Putamen (tissue), 1 donor: ENCODE results near the gene TNNC2.
A peak's percentile ranks its signal among the peaks of the same experiment; 100 is the strongest.
"Not testable (repeated sequence)": the region's sequence is repeated elsewhere in the genome, so short reads cannot be mapped to it uniquely, and the experiment has no call there.

ENCODE experiments used
- DNase-seq: peaks from one replicate; pipeline ENCODE4 v3.0.0-alpha.2; 2016; ENCODE audit warnings: low spot score

TNNC2 gene

DNA sequence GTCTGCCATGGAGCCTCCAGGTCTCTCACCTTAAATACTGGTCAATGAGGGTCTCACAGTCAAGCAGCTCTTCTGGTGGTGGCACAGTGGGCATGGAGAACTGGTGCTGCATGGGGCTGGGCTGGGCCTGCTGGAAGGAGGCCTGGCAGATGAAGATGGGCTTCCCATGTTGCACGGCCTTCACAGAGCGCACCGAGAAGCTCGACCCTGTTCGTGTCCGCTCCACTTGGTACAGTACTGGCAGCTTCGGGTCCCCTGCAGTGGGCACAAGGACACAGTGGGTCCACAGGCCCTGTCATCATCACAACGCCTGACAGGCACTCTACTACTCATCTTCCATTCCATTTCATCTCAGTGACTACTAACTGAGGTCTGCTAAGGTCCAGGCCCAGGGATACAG, 21.3 kb upstream of the TNNC2 start:
- no peak for DNase-seq

GRCh38 chr20:45845452-45845851, 18.3 kb upstream of the TNNC2 start:
- DNase-seq = no peak

GRCh38 chr20:45843506-45843905, 16.4 kb upstream of the TNNC2 start:
- DNase-seq = no peak

DNA sequence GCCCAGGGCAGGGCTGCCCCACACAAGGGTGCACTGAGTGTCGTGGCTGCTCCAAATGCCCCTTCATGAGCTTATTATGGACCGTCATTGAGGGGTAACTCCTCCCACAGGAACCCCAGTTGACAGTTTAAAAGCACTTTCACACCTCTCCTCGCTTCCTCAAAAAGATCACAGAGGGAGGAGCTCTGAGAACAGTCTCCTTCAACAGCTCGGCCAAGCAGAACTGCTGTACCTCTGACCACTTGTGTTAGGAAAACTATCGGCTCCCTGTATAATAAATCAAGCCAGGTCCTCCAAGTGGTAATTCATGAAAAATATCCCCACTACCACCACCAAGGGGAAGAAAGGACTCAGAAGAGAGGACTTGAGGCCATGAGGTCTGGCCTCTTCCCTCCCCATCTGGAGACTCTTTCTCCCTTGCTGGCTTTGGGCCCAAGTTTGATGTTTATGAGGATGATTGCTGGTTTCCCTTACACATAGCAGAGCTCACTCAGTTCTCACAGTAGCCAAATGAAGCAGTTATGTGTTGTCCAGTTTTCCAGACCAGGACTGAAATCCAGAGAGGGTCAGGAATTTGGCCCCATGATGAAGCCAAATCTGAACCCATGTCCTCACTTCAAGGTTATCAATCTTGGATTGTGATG, 15.2 kb upstream of the TNNC2 start:
- DNase-seq = no peak

- no peak for DNase-seq
These were observed 14.5 kb upstream of the TNNC2 start for GRCh38 chr20:45841407-45842129.

DNA sequence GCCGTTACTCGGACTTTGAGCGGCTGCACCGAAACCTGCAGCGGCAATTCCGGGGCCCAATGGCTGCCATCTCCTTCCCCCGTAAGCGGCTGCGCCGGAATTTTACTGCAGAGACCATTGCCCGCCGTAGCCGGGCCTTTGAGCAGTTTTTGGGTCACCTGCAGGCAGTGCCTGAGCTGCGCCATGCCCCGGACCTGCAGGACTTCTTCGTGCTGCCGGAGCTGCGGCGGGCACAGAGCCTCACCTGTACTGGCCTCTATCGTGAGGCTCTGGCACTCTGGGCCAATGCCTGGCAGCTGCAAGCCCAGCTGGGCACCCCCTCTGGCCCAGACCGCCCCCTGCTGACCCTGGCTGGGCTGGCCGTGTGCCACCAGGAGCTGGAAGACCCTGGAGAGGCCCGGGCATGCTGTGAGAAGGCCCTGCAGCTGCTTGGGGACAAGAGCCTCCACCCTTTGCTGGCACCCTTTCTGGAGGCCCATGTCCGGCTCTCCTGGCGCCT, 13.6 kb upstream of the TNNC2 start:
- DNase-seq = no peak

GRCh38 chr20:45836841-45837240, 9.7 kb upstream of the TNNC2 start:
- DNase-seq = no peak

DNA sequence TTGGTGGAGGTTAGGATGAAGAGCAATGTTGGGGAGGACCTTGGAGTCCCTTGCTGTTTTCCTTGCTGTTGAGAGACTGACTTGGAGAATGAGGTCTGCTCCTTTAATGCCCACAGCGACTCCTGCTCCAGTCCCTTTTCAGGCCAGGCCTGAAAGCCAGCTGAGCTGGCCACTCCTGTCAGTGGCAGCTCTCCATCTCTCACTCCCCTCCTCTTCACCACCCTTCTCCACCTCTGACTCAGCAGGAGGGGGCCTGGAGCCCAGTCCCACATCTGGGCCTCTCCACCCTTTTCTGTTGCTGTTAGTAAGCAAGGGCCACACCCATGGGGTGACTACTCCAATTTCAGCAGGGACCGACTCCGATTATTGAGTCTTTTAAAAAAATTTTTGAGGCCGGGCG, 8.7 kb upstream of the TNNC2 start:
- no peak for DNase-seq

DNA sequence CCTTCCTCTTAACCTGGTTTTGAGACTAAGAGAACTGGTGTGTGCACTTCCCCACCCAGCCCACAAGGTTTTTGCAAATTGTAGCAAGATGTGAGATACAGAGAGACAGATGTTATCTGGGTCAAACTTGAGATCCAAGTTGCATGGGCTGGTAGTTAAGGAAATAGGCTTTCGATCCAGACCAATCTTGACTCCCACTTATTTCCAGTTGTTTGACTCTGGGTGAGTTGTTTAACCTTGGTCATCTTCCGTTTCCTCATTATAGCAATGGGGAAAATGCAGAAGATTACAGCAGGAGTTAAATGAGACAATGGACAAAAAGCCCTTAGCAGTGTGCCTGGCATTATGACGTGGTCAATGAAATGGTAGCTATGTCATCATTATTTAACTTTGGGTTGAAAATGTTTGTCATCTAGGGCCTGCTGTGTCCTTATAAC, 8.2 kb upstream of the TNNC2 start:
- no peak for DNase-seq

DNA sequence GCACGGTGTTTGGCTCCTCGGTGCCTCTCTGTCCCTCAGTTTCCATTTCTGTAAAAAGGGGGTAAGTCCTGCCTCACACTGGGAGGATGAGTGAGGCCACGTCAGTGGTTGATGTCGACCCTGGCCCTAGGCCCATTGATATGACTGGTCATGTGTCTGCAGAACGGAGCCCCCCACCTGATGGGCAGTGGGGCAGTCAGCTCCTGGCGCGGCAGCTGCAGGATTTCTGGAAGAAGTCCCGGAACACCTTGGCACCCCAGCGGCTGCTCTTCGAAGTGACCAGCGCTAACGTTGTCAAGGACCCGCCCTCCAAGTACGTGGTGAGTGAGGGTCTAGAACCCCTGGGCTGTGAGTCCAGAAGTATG, 7.7 kb upstream of the TNNC2 start:
- DNase-seq = no peak

DNA sequence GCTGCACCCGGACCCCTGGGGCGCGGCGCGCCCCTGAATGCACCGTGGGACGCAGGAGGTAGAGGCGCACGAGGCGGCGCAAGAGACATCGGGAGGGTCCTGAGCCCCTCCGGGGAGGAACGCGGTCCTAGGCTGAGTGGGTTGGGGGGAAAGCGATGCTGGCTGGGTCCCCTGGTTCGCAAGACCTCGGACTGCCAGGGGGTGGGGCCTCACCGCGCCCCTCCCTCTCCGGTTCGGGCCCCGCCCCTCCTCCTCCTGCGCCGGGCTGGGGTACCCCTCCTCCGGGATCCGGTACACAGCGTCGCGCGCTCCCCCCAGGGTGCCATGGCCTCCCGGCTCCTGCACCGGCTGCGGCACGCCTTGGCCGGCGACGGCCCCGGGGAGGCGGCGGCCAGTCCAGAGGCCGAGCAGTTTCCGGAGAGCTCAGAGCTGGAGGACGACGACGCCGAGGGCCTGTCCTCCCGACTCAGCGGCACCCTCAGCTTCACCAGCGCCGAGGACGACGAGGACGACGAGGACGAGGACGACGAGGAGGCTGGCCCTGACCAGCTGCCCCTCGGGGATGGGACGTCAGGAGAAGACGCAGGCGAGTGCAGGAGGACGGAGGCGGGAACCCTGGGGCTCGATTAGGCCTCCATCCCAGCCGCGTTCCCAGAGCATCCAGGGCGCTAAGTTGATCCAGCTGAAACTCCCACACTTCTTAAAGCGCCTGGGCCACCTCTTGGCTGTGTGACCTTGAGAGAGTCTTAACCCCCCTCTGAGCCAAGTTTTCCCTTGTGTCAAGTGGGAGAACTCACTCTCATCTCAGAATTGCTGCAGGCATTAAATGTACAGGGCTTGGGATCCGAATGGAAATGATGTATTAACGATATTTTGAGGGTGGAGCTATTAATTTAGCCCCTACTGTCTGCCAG, 7.0 kb upstream of the TNNC2 start:
- DNase-seq = peak; percentile 70

DNA sequence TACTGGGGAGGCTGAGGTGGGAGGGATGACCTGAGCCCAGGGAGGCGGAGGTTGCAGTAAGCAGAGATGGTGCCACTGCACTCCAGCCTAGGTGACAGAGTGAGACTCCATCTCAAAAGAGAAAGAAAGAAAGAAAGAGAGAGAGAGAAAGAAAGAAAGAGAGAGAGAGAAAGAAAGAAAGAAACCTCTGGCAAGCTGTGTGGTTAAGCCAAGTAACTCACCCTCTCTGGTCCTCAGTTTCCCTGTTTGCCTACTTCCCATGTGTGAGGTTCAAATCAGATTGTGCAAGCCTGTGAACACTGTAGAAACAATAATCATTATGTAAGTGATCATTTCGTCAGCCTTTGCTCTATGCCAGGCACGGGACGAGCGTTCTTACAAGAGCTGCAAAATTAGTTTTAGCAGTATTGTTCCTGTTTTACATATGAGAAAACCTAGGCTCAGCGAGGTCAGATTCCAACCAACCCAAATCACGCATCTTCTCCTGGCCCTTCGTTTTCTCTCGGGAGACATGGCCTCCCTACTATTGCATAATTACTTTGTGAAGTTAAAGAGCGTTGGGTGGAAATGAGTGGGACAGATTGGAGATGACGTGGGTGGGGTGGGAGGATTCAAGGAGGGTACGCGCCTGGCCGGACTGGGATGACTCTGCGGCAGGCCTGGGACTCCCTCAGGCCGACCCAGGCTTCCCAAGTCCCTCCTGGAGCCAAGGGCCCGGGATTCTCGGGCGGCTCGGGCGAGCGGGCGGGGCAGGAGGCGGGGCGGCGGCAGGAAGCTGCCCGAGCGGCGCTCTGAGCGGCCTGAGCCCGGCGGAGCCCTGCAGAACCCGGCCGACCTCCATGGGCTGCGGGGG, 6.1 kb upstream of the TNNC2 start, which contains the start of gene SNX21:
SNX21 (plus strand) TSS at position 770 of the 853 bp plus-strand sequence. CDS start 121 bp downstream, outside the sequence.
- DNase-seq = peak; percentile 65

DNA sequence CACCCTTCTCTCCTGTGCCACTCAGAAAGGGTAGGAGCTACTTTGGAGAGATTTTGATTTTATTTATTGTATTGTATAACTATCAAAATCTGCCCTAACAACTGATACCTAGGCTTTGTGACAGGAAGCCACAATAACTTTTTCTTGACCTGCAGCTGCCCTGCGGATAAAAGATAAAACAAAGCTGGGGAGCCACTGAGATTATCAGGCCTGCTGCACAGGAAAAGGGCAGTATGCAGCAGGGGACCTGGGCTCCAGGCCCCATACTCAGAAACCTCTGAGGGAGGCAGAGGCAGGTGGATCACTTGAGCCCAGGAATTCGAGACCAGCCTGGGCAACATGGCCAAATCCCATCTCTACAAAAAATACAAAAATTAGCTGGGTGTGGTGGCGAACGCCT, 5.5 kb upstream of the TNNC2 start:
- DNase-seq = no peak

- not testable (repeated sequence) for DNase-seq
These were observed 2.6 kb upstream of the TNNC2 start for GRCh38 chr20:45829673-45830106.

DNA sequence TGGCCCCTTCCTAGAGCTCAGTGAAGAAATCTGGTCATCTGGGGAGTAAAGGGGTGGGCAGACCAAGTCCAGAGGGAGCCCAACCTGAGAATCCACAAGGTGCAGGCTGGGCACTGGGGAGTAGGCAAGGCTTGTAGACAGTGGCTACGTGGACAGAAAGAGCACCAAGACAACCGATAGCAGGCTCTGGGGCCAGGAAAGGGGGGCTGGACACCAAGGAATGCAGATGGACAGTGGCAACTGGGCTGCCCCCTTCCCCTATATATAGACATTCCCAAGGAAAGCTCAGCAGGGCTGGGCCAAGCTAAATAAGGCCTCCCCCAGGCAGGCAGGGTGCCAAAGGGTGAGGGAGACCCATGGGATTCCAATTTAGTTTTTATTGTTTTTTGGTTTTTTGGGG, 1.5 kb upstream of the TNNC2 start:
- no peak for DNase-seq

DNA sequence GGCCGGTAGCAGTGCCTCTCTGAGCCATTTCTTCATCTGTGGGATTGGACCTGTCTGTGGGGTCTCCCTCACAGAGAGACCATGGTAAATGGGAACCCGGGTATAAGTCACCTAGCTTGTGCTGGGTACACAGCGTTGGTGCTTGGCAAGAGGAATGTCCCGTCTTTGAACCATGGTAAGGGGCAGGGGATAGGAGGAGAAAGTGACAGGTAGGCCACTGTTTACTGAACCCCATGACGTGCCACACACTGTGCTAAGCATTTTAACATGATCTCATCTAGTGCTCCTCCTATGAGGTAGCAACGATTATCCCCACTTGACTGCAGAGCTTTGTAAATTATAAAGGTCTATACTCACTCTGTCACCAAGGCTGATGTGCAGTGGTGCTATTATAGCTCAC, 600 bp upstream of the TNNC2 start:
- DNase-seq = no peak

DNA sequence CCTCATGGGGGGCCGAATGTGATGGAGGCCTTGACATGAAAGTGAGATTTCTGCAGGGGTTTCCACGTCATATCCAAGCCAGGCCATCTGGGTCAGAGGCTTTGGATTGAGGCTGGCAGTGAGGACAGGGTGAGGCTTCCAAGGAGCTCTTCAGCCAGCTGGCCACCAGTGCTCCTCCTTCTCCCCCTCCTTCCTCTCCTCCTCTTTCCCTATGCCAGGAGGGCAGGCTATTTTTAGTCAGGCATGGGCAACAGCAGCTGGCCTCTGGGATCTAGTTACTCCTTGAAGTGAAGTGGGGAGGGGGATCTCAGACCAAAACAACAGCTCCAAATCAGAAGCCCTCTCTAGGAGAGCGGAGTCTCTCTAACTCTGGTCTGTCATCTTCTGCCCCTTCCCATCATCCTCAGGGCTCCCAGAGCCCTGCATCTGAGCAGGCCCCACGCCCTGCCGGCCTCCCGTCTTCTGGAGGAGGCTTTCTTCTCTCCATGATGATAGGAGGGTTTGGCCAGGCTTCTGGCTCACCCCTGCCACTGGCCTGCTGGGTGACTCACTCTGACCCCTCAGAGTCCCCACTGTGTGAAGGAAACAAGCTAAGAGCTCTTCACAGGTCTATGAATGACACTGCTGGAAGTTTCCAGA, 612 bp downstream of the TNNC2 start:
- DNase-seq = no peak

DNA sequence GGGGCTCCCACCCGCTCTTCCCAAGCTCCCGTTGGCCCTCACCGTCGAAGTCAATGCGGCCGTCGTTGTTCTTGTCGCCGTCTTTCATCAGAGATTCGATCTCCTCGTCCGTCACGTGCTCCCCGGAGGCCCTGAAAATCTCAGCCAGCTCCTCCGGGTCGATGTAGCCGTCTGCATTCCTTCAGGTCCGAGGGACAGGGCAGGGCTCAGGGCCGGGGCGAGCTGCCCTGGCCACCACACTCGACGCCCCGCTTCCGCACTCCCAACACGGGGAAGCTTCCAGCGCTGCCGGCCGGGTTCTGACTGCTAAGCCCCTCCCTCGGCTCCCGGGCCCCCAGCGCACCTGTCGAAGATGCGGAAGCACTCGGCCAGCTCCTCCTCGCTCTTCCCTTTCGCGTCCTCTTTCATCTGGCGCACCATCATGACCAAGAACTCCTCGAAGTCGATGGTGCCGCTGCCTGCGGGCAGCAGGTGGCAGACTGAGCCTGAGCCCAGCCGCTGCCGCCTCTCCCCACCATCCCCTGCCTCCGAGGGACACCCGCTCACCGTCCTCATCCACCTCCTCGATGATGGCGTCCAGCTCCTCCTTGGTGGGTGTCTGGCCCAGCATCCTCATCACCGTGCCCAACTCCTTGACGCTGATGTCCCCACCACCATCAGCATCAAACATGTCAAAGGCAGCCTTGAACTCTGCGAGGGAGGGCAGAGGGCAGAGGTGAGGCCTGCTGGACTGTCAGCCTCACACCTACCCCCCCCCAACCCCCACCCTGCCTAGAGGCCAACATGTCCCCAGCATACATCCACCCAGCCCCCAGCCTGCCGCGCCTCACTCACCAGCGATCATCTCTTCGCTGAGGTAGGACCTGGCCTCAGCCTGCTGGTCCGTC, 2.9 kb downstream of the TNNC2 start:
- no peak for DNase-seq

DNA sequence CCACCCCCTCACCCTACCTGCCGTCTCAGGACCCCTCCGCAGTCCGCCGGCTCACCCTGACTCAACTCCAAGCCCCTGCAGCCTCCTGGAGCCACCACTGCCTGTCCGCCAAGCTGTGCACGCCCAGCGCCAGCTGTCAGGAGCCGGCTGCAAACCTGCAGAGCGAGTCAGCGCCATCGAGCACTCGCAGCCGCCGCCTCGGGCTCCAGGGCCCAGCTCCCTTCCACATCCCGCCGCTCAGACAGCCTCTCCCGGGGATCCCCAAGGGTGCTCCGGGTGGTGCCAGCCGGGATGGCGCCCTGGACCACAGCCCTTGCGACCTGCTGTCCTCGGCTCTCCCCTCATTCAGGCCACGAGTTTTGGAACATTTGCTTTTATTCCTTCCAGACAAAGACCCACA, 4.3 kb downstream of the TNNC2 start:
- no peak for DNase-seq

GRCh38 chr20:45821947-45822346, 5.2 kb downstream of the TNNC2 start:
- no peak for DNase-seq
